Subcutaneous abdominal adipose tissue (tissue), 5 donors: ENCODE data around the gene ZFAND3.
"Not testable (repeated sequence)": the region's sequence is repeated elsewhere in the genome, so short reads cannot be mapped to it uniquely, and the experiment has no call there.

Source experiments
- H3K27ac ChIP-seq: one replicate; pipeline ENCODE4 v1.7.0; 2013; ENCODE audit warnings: low read depth, mild to moderate bottlenecking, inconsistent platforms, low read length, moderate library complexity
- H3K27me3 ChIP-seq, 5 donors: one replicate each; pipeline ENCODE4 v1.7.0; 2013; ENCODE audit warnings: low read length in 5 of 5, inconsistent platforms in 1 of 5; ENCODE audit not compliant: control insufficient read depth in 5 of 5, insufficient read depth in 4 of 5
- H3K36me3 ChIP-seq, 5 donors: one replicate each; pipeline ENCODE4 v1.7.0; 2013; ENCODE audit warnings: low read length in 5 of 5; ENCODE audit not compliant: control insufficient read depth in 5 of 5, insufficient read depth in 5 of 5
- H3K4me1 ChIP-seq, 5 donors: one replicate each; pipeline ENCODE4 v1.7.0; 2013; ENCODE audit warnings: low read length in 5 of 5, mild to moderate bottlenecking in 3 of 5, moderate library complexity in 1 of 5; ENCODE audit not compliant: control insufficient read depth in 5 of 5, insufficient read depth in 5 of 5
- H3K4me3 ChIP-seq, 5 donors: one replicate each; pipeline ENCODE4 v1.7.0; 2013; ENCODE audit warnings: low read length in 5 of 5, low read depth in 1 of 5
- H3K9ac ChIP-seq, 5 donors: one replicate each; pipeline ENCODE4 v1.7.0; 2013; ENCODE audit warnings: low read length in 5 of 5, mild to moderate bottlenecking in 4 of 5, moderate library complexity in 3 of 5
- H3K9me3 ChIP-seq, 5 donors: one replicate each; pipeline ENCODE4 v1.7.0; 2013; ENCODE audit warnings: low read length in 5 of 5; ENCODE audit not compliant: control insufficient read depth in 5 of 5
- donor health status: healthy.
- donor health status: healthy.
- donor health status: healthy.
- donor health status: healthy.
- donor health status: healthy.

ZFAND3 gene

DNA sequence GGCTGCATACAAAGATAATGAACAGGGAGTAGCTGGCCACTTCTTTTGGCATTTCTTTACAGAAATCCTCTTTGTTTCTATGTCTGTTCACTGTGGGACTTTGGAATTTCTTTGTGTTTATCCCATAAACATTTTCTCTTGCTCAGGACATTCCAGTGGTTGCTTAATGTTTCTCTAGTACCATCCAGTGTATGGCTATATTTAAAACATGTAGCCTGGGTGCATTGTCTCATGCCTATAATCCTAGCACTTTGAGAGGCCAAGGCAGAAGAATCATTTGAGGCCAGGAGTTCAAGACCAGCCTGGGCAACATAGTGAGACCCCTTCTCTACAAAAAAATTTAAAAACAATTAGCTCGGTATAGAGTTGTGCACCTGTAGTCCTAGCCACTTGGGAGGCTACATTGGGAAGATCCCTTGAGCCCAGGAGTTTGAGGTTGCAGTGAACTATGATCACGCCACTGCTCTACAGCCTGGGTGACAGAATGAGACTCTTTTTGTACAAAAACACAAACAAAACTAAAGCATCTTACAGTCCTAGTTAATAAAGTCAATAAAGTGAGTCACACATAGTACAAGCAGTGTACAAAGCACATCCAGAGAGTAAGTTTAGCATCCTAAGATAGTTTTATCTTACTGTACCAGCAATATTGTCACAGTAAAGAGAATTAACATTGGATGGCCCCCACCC, 63.3 kb downstream of the ZFAND3 start:
- H3K4me1 ChIP-seq: peaks cover 0 to 26% (median 18%) of the 10 kb centered on the region in 5 donors
- no peak overlapping the region for H3K27ac ChIP-seq
- no peaks in the 10 kb centered on the region for H3K27me3 ChIP-seq

DNA sequence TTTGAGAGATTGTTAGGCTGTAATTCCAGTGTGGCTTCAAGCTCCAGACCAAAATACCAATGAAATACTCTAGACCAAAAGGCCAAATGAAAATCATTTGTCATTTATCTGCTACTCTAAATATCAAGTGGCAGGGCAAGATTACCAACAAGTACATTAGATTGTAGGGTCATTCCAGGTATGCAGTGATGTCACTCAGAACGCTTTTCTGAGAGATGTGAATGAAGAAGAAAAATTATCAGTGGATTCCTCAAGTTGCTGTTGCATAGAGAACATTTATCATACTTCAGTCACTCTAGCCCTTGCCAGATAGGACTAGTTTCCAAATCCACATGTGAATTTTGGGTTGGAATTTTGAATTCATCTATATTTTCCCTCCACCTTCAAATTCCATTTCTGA, 65.0 kb downstream of the ZFAND3 start:
- H3K9me3 ChIP-seq: no peaks in the 10 kb centered on the region
- no peak overlapping the region for H3K27ac ChIP-seq
- no peak overlapping the region for H3K4me3 ChIP-seq
- no peaks in the 10 kb centered on the region for H3K36me3 ChIP-seq
- H3K27me3 ChIP-seq: no peaks in the 10 kb centered on the region
- peaks cover 0 to 23% (median 16%) of the 10 kb centered on the region in 5 donors for H3K4me1 ChIP-seq
- H3K9ac ChIP-seq: no peak overlapping the region

More for the DNA sequence above, 63.3 kb downstream of the ZFAND3 start:
- Histone ChIP-seq H3K9ac (no peak overlapping the region), H3K9me3 (no peaks in the 10 kb centered on the region), H3K36me3 (no peaks in the 10 kb centered on the region), H3K4me3 (no peak overlapping the region)

DNA sequence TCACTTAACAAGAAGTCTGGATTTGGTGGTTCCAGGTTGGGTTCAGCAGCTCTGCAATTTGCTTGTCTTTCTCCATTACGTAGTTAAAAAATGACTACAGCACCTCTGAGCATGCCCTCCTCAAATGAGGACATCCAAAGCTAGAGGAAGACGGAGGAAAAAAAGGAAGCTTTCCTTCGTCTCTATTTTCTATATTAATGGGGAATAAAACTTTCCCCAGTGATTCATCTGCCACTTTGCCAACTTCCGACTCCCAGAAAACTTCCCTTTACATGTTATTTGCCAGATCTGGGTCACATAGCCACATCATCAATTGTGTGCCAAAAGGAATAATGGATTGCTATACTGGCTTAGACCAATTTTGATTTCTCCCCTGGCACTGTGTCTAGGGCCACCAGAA, 69.5 kb downstream of the ZFAND3 start:
- peak overlapping the region in 1 of 5 donors; percentile 4 for H3K9ac ChIP-seq
- H3K27me3 ChIP-seq: no peaks in the 10 kb centered on the region
- no peaks in the 10 kb centered on the region for H3K36me3 ChIP-seq
- H3K4me1 ChIP-seq: peaks cover 0 to 13% (median 9%) of the 10 kb centered on the region in 5 donors
- no peaks in the 10 kb centered on the region for H3K9me3 ChIP-seq
- no peak overlapping the region for H3K4me3 ChIP-seq
- no peak overlapping the region for H3K27ac ChIP-seq

DNA sequence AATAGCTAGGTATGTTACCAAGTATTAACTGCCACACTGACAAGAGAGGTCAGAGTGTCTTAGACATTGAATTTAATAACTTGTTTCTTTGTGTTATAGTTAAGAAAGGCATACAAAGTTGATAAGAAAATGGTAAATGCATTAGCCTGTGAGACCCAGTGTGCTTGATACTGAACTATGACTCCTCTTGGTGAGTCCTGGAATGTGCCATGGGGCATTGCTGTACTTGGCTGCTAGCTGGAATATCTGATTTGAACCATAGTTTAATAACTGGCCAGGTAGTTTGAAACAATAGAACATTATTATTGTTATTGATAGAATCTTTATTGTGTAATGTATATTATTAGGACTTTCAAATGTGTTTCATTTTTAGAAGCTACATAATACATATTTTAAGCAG, 70.0 kb downstream of the ZFAND3 start:
- H3K4me3 ChIP-seq: no peak overlapping the region
- H3K9me3 ChIP-seq: no peaks in the 10 kb centered on the region
- H3K36me3 ChIP-seq: no peaks in the 10 kb centered on the region
- peaks cover 0 to 13% (median 9%) of the 10 kb centered on the region in 5 donors for H3K4me1 ChIP-seq
- H3K9ac ChIP-seq: no peak overlapping the region
- no peak overlapping the region for H3K27ac ChIP-seq
- H3K27me3 ChIP-seq: no peaks in the 10 kb centered on the region

DNA sequence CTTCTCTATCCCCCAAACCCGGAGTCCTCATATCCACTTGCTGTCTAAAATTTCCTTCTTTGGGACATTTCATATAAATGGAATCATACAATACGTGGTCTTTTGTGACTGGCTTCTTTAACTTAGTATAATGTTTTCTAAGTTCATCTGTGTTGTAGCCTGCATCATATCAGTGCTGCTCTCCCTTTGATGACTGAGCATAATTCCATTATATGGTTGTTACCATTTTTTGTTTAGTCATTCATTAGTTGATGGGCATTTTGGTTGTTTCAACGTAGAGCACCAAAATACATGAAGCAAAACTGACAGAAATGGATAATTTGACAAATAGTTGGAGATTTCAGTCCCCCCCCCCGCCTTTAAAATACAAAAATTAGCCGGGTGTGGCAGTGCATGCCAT, 71.5 kb downstream of the ZFAND3 start:
- Histone ChIP-seq H3K27me3 (no peaks in the 10 kb centered on the region), H3K4me1 (peaks cover 0 to 18% (median 9%) of the 10 kb centered on the region in 5 donors), H3K36me3 (no peaks in the 10 kb centered on the region), H3K9ac (no peak overlapping the region), H3K9me3 (no peaks in the 10 kb centered on the region), H3K27ac (no peak overlapping the region), H3K4me3 (no peak overlapping the region)

DNA sequence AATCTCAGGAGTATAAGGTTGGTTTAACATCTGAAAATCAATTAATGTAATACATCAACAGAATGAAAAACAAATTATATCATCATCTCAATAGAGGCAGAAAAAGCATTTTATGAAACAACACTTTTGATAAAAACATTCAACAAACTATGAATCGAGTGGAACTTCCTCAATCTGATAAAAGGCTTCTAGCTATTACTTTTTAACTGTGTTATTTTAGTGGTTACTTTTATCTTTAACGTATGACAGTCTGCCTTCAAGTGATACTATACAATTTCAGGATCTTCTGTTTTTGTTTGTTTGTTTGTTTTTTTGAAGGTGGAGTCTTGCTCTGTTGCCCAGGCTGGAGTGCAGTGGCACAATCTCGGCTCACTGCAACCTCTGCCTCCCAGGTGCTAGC, 73.7 kb downstream of the ZFAND3 start:
- H3K9ac ChIP-seq: no peak overlapping the region
- no peak overlapping the region for H3K27ac ChIP-seq
- H3K36me3 ChIP-seq: no peaks in the 10 kb centered on the region
- H3K4me1 ChIP-seq: peaks cover 0 to 19% (median 9%) of the 10 kb centered on the region in 5 donors
- no peaks in the 10 kb centered on the region for H3K27me3 ChIP-seq
- H3K9me3 ChIP-seq: no peaks in the 10 kb centered on the region
- no peak overlapping the region for H3K4me3 ChIP-seq

DNA sequence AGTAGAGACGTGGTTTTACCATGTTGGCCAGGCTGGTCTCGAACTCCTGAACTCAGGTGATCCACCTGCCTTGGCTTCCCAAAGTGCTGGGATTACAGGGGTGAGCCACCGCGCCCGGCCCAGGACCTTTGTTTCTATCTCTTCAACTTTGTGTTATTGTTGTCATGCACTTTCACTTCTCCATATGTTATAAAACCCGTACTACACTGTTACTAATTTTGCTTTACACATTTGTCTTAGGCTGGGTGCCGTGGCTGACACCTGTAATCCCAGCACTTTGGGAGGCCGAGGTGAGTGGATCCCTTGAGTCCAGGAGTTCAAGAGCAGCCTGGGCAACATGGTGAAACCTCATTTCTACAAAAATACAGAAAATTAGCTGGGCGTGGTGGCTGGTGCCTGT, 74.2 kb downstream of the ZFAND3 start:
- peaks cover 0 to 14% (median 9%) of the 10 kb centered on the region in 5 donors for H3K4me1 ChIP-seq
- not testable (repeated sequence) for H3K4me3 ChIP-seq, H3K27ac ChIP-seq, H3K27me3 ChIP-seq, H3K9ac ChIP-seq, H3K36me3 ChIP-seq, H3K9me3 ChIP-seq

DNA sequence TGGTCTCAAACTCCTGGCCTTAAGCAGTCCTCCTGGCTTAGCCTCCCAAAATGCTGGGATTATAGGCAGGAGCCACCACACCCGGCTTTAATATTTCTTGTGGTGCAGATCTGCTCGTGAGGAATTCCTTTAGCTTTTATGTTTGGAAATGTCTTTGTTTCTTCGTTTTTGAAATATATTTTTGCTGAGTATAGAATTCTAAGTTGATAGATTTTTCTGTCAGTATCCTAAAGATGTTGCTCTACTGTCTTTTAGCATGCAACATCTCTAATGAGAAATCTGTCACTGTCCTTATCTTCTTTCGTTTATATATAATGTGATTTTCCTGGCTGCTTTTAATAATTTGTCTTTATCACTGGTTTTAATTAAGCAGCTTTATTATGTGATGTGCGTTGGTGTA, 75.1 kb downstream of the ZFAND3 start:
- peaks cover 0 to 6% (median 4%) of the 10 kb centered on the region in 5 donors for H3K4me1 ChIP-seq
- no peaks in the 10 kb centered on the region for H3K9me3 ChIP-seq
- no peaks in the 10 kb centered on the region for H3K36me3 ChIP-seq
- no peak overlapping the region for H3K4me3 ChIP-seq
- H3K9ac ChIP-seq: no peak overlapping the region
- no peaks in the 10 kb centered on the region for H3K27me3 ChIP-seq
- H3K27ac ChIP-seq: no peak overlapping the region

DNA sequence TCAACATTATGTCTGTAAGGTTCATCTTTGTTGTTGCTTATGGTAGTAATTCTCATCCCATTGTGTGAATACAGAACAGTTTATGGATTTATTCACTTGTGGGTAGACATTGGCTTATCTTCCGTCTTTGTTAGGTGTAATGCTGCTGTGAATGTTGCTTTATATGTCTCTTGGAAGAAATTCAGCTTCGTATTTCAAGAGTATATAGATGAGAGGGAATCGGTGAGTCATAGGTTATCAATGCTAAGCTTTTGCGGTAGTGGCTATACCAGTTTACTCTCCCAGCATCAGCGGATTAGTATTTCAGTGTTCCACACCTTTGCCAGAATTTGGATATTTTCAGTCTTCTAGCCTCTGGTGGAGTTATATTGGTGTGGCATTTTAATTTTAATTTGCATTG, 77.8 kb downstream of the ZFAND3 start:
- no peaks in the 10 kb centered on the region for H3K9me3 ChIP-seq
- peaks cover 0 to 6% (median 0%) of the 10 kb centered on the region in 5 donors for H3K4me1 ChIP-seq
- no peak overlapping the region for H3K9ac ChIP-seq
- no peaks in the 10 kb centered on the region for H3K27me3 ChIP-seq
- no peak overlapping the region for H3K4me3 ChIP-seq
- H3K27ac ChIP-seq: no peak overlapping the region
- no peaks in the 10 kb centered on the region for H3K36me3 ChIP-seq

DNA sequence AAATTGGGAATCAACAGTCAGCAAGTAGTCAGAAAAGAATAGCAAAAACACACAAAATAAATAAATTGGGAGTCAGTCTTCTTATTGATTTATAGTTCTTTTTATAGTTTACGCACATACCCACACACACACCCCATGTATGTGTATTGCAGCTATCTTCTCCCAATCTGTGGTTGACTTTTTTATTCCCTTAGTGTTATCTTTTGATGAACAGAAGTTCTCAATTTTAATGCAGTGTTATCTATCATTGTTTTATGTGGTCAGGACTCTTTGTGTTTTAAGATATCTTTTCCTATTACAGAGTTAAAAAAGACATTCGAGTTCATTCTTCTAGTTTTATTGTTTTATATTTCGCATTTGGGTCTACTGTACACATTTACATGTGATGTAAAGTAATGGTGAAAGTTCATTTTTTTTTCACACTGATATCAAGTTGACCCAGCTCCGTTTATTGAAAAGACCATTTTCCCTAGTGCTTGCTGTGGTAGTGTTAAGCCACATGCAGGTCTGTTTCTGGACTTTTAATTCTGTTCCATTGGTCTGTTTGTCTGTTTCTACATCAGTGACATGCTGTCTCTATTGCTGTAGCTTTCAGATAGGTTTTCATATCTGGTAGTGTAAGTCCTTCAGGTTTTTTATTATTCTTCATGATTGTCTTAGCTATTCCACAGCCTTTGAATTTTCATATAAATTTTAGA, 78.4 kb downstream of the ZFAND3 start:
- Histone ChIP-seq H3K36me3 (no peaks in the 10 kb centered on the region), H3K9ac (no peak overlapping the region), H3K27me3 (no peaks in the 10 kb centered on the region), H3K9me3 (no peaks in the 10 kb centered on the region), H3K4me3 (no peak overlapping the region), H3K27ac (no peak overlapping the region), H3K4me1 (peaks cover 0 to 6% (median 0%) of the 10 kb centered on the region in 5 donors)
